Psoas muscle (tissue), 8 donors: Measurements from ENCODE around the gene CNIH1. TPM values are rescaled to one million over a fixed set of nuclear protein-coding genes. Genes with fewer than 3 reads are reported as not detected.
"Not testable (repeated sequence)": the region's sequence is repeated elsewhere in the genome, so short reads cannot be mapped to it uniquely, and the experiment has no call there.

ENCODE experiments used
- ATAC-seq, 4 donors: fragments of 200-7000 bp; cut with Tn5 transposase; one replicate each; pipeline ENCODE4 v1.9.1; 2020; ENCODE audit warnings: moderate library complexity in 3 of 4, mild to moderate bottlenecking in 2 of 4
- DNase-seq, 2 donors: peaks; one replicate each; pipeline ENCODE4 v3.0.0-alpha.2; 2020
- H3K27ac ChIP-seq: fragments of 200-600 bp; one replicate; pipeline ENCODE4 v1.8.0; 2022
- H3K27me3 ChIP-seq, 3 donors: fragments of 200-600 bp in 1 of 3; one replicate each; pipeline versions ENCODE4 v1.6.1 to v1.8.0; 2013 to 2022; ENCODE audit warnings: low read length in 2 of 3, mild to moderate bottlenecking in 2 of 3, moderate library complexity in 1 of 3; ENCODE audit not compliant: insufficient read depth in 3 of 3
- H3K36me3 ChIP-seq, 2 donors: fragments of 200-600 bp in 1 of 2; one replicate each; pipeline versions ENCODE4 v1.6.1 to v1.8.0; 2013 to 2022; ENCODE audit warnings: low read depth in 1 of 2, mild to moderate bottlenecking in 1 of 2, moderate library complexity in 1 of 2; ENCODE audit not compliant: insufficient read depth in 1 of 2
- H3K4me1 ChIP-seq: fragments of 200-600 bp; one replicate; pipeline ENCODE4 v1.8.0; 2022
- H3K4me3 ChIP-seq: fragments of 200-600 bp; one replicate; pipeline ENCODE4 v1.8.0; 2022; ENCODE audit warnings: mild to moderate bottlenecking
- H3K9me3 ChIP-seq: fragments of 200-600 bp; one replicate; pipeline ENCODE4 v1.8.0; 2022
- CTCF ChIP-seq: fragments of 200-600 bp; IDR thresholded peaks from one replicate; pipeline ENCODE4 v1.8.0; 2022; ENCODE audit warnings: antibody characterized with exemption
- WGBS, 3 donors: extraction: QIAGEN DNeasy Blood & Tissue Kit; methylation state at CpG; one replicate each; pipeline versions ENCODE4 v1.1.6 to v1.1.7; 2013; 5-methylcytosine and 5-hydroxymethylcytosine counted together
- intact Hi-C, 2 donors: fragments of 100-400 bp; cut with DNase I; formaldehyde crosslinking; loops; one replicate each; pipeline versions ENCODE4 v1.11.0 to v1.14.2; 2022
- polyA plus RNA-seq, 3 donors: library from polyadenylated mRNA; stranded (reverse); fragments of 200-250 nt; gene quantifications; one replicate each; pipeline ENCODE4 v1.2.3, GENCODE V29; 2013
- total RNA-seq, 4 donors: library from RNA; stranded (reverse); fragmentation: NEBNext Ultra II Directional in 2 of 4; extraction: Animal tissue kit (Norgen Biotek cat#: 25700) in 2 of 4; gene quantifications; one replicate each; pipeline versions ENCODE4 v1.2.1 to v1.2.4, GENCODE V29; 2021 to 2023
- donor health status: healthy with polysubstance abuse.
- donor health status: DM: no; HTN: no; CAD: no; lungs with moderate emphysema.
- donor health status: Bipolar disorder and iron deficiency.
- donor health status: healthy.
- donor health status: DM: yes; HTN: yes; CAD: no.
- donor health status: DM: no; HTN: no; CAD: no.
- donor health status: DM: no; HTN: no; CAD: no.
- donor health status: DM: yes; HTN: yes; CAD: no.

CNIH1 gene
- total and polyA plus RNA-seq, 7 donors: 57.8 to 172 (median 79.0) TPM

DNA sequence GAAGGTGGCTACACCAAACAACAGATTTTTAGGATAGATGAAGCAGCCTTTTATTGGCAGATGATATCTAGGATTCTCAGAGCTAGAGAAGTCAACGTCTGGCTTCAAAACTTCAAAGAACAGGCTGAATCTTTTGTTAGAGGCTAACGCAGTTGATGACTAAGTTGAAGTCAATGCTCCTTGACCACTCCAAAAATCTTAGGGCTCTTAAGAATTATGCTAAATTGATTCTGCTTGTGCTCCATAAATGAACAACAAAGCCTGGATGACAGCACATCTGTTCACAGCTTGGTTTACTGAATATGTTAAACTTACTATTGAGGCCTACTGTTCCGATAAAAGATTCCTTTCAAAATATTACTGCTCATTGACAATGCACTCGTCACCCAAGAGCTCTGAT is 57.3 kb downstream of the CNIH1 start:
- 89 to 91% (median 91%) methylated on average over 4 of the region's 4 CpGs for WGBS, 3 donors
- Histone ChIP-seq H3K4me1 (no peaks in the 10 kb centered on the region), H3K36me3 (no peaks in the 10 kb centered on the region), H3K27me3 (peaks cover 0 to 7% (median 3%) of the 10 kb centered on the region in 3 donors), H3K27ac (no peak overlapping the region), H3K4me3 (no peak overlapping the region), H3K9me3 (no peaks in the 10 kb centered on the region)
- intact Hi-C loops: no loop called here
- DNase-seq (no peak), ATAC-seq (no peak)
- TF ChIP-seq CTCF: no peak

DNA sequence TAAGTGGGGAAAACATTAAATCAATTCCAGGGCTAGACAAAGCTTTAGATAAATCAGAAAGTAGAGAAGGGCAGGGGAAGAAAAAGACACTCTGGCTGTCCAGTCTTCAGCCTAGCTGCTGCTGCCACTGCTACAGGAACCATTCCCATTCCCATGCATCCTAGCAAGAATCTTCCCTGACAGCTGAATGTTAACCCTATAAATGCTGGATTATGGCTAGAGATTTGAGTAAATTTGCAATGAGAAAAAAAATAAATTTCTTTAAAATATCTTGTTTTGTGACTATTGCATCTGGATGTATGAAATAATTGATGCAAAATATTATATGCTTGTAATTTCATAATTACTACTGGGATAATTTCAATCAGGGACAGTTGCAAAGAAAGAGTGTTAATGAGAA is 59.4 kb downstream of the CNIH1 start:
- no peak for TF ChIP-seq CTCF

DNA sequence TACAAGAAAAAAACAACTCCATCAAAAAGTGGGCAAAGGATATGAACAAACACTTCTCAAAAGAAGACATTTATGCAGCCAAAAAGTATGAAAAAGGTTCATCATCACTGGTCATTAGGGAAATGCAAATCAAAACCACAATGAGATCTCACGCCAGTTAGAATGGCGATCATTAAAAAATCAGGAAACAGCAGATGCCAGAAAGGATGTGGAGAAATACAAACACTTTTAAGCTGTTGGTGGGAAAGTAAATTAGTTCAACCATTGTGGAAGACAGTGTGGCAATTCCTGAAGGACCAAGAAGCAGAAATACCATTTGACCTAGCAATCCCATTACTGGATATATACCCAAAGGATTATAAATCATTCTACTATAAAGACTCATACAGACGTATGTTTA is 60.6 kb downstream of the CNIH1 start:
- H3K9me3 ChIP-seq, ATAC-seq, intact Hi-C loops, H3K27me3 ChIP-seq, H3K4me3 ChIP-seq, H3K36me3 ChIP-seq, H3K27ac ChIP-seq, DNase-seq, H3K4me1 ChIP-seq: not testable (repeated sequence)
- 53 to 62% (median 58%) methylated on average over 3 of the region's 3 CpGs for WGBS, 3 donors

More for the DNA sequence above, 59.4 kb downstream of the CNIH1 start:
- intact Hi-C loops: no loop called here
- Histone ChIP-seq H3K9me3 (no peaks in the 10 kb centered on the region), H3K27ac (no peak overlapping the region), H3K4me1 (no peaks in the 10 kb centered on the region), H3K27me3 (peaks cover 0 to 3% (median 0%) of the 10 kb centered on the region in 3 donors), H3K4me3 (no peak overlapping the region), H3K36me3 (no peaks in the 10 kb centered on the region)
- ATAC-seq (no peak), DNase-seq (no peak)

DNA sequence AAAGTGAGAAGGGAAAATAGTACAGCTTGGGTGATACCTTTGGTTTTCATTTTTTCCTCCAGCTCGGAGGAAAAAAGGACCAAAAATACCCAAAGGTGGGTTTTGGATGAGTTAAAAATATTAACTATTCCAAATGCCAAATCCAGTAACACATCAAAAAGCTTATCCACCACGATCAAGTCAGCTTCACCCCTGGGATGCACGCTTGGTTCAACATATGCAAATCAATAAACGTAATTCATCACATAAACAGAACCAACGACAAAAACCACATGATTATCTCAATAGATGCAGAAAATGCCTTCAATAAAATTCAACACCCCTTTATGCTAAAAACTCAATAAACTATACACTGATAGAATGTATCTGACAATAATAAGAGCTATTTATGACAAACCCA is 62.3 kb downstream of the CNIH1 start:
- DNase-seq, H3K4me1 ChIP-seq, H3K4me3 ChIP-seq, ATAC-seq, H3K36me3 ChIP-seq, intact Hi-C loops, H3K27ac ChIP-seq, H3K27me3 ChIP-seq, H3K9me3 ChIP-seq: not testable (repeated sequence)
- WGBS, 3 donors: 75 to 82% (median 81%) methylated on average over 5 of the region's 5 CpGs

DNA sequence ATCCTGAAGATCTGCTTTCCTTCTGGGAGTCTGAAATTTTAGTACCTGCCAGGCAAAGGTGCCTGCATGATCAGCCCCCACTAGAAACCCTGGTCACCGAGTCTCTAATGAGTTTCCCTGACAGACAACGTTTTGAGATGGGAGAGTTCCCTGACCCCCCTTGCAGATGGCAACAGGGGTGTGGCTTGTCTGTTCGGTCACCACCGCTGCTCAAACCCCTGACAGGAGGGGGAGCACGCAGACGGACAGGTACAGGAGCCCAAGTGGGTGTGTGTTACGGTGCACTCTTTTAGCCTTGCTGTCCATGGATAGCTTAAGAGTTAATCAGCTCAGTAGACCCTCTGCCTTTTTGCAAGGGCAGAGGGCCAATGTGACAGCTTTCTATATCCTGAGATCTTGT is 63.7 kb downstream of the CNIH1 start:
- intact Hi-C loops: no loop called here
- Histone ChIP-seq H3K36me3 (no peaks in the 10 kb centered on the region), H3K27ac (no peak overlapping the region), H3K4me1 (no peaks in the 10 kb centered on the region), H3K27me3 (no peaks in the 10 kb centered on the region), H3K9me3 (no peaks in the 10 kb centered on the region), H3K4me3 (no peak overlapping the region)
- ATAC-seq: no peak
- no peak for TF ChIP-seq CTCF
- WGBS, 3 donors: 34 to 41% (median 40%) methylated on average over 7 of the region's 7 CpGs
- no peak for DNase-seq

GRCh38 chr14:54374117-54374884 is 66.9 kb downstream of the CNIH1 start:
- DNase-seq (no peak), ATAC-seq (no peak)
- WGBS, 3 donors: 67 to 69% (median 68%) methylated on average over 7 of the region's 7 CpGs
- TF ChIP-seq CTCF: no peak
- intact Hi-C loops: no loop called here
- Histone ChIP-seq H3K36me3 (no peaks in the 10 kb centered on the region), H3K27me3 (no peaks in the 10 kb centered on the region), H3K27ac (no peak overlapping the region), H3K4me1 (no peaks in the 10 kb centered on the region), H3K4me3 (no peak overlapping the region), H3K9me3 (no peaks in the 10 kb centered on the region)
